ENCODE results near the gene TMEM101.
"Not testable (repeated sequence)": the region's sequence is repeated elsewhere in the genome, so short reads cannot be mapped to it uniquely, and the experiment has no call there.

Gene TMEM101

DNA sequence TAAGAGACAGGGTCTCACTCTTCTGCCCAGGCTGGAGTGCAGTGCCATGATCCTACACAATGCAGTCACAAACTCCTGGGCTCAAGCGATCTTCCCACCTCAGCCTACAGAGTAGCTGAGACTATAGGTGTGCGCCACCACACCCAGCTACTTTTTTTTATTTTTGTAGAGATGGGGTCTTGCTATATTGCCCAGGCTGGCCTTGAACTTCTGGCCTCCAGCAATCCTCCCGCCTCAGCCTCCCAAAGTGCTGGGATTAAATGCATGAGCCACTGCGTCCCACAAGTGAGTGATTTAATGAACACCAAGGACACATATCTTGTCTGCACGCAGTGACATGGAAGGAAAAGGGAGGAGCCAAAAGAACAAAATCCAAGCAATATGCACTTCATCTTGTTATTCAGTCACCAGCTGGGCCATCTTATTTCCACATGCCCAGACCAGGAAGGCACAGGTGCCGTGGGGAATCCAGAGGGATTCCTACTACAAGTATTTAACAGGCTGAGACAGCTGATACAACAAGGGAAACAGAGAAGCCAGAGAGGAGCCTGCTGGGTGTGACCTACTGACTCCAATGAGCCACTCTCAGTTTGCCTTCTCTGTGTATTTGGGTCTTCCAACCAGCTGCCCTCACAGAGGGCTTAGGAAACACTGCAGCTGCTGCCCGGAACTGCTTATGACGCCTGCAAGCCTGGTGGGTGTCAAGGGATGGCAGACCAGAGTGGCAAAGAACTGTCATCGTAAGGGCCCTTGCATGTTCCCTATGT lies 34.7 kb upstream of the TMEM101 start:
- TF ChIP-seq ZNF8 (CRISPR knock-in tag; IDR thresholded peaks at IDR 0.05) (no peak), POU6F1 (CRISPR knock-in tag; IDR thresholded peaks at IDR 0.05; ENCODE audit: borderline replicate concordance, low read depth) (no peak)
- no peak for ATAC-seq

- not testable (repeated sequence) for ATAC-seq
These were observed 32.1 kb upstream of the TMEM101 start for GRCh38 chr17:44046893-44047292.

GRCh38 chr17:44045486-44045885 lies 30.7 kb upstream of the TMEM101 start:
- ATAC-seq: no peak
- TF ChIP-seq, protein P1, sequence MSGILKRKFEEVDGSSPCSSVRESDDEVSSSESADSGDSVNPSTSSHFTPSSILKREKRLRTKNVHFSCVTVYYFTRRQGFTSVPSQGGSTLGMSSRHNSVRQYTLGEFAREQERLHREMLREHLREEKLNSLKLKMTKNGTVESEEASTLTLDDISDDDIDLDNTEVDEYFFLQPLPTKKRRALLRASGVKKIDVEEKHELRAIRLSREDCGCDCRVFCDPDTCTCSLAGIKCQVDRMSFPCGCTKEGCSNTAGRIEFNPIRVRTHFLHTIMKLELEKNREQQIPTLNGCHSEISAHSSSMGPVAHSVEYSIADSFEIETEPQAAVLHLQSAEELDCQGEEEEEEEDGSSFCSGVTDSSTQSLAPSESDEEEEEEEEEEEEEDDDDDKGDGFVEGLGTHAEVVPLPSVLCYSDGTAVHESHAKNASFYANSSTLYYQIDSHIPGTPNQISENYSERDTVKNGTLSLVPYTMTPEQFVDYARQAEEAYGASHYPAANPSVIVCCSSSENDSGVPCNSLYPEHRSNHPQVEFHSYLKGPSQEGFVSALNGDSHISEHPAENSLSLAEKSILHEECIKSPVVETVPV (CRISPR knock-in tag; IDR thresholded peaks at IDR 0.05): no peak
- TF ChIP-seq TCF4 (CRISPR knock-in tag; IDR thresholded peaks at IDR 0.05; ENCODE audit: borderline replicate concordance) (no peak), ESRRG (CRISPR knock-in tag; IDR thresholded peaks at IDR 0.05) (no peak), OSR1 (CRISPR knock-in tag; IDR thresholded peaks at IDR 0.05) (no peak), PPARA (CRISPR knock-in tag; IDR thresholded peaks at IDR 0.05; ENCODE audit: borderline replicate concordance) (no peak), CSDC2 (CRISPR knock-in tag; IDR thresholded peaks at IDR 0.05) (no peak)
- TF ChIP-seq, protein P2, sequence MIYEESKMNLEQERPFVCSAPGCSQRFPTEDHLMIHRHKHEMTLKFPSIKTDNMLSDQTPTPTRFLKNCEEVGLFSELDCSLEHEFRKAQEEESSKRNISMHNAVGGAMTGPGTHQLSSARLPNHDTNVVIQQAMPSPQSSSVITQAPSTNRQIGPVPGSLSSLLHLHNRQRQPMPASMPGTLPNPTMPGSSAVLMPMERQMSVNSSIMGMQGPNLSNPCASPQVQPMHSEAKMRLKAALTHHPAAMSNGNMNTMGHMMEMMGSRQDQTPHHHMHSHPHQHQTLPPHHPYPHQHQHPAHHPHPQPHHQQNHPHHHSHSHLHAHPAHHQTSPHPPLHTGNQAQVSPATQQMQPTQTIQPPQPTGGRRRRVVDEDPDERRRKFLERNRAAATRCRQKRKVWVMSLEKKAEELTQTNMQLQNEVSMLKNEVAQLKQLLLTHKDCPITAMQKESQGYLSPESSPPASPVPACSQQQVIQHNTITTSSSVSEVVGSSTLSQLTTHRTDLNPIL (CRISPR knock-in tag; IDR thresholded peaks at IDR 0.05; ENCODE audit: low read depth): no peak

- ATAC-seq: no peak; the same call in 2 of the 3 replicates
- TF ChIP-seq ZFP3 (CRISPR knock-in tag; IDR thresholded peaks at IDR 0.05) (no peak), ZNF8 (CRISPR knock-in tag; IDR thresholded peaks at IDR 0.05) (no peak), BACH2 (CRISPR knock-in tag; IDR thresholded peaks at IDR 0.05; ENCODE audit: borderline replicate concordance) (no peak), RARB (CRISPR knock-in tag; IDR thresholded peaks at IDR 0.05) (no peak), ARNTL (CRISPR knock-in tag; IDR thresholded peaks at IDR 0.05; ENCODE audit: borderline replicate concordance, low read depth) (no peak), GLIS3 (CRISPR knock-in tag; IDR thresholded peaks at IDR 0.05) (no peak), PPARA (CRISPR knock-in tag; IDR thresholded peaks at IDR 0.05; ENCODE audit: borderline replicate concordance) (no peak), OSR1 (CRISPR knock-in tag; IDR thresholded peaks at IDR 0.05) (no peak)
These were observed 29.3 kb upstream of the TMEM101 start for GRCh38 chr17:44044071-44044470.

DNA sequence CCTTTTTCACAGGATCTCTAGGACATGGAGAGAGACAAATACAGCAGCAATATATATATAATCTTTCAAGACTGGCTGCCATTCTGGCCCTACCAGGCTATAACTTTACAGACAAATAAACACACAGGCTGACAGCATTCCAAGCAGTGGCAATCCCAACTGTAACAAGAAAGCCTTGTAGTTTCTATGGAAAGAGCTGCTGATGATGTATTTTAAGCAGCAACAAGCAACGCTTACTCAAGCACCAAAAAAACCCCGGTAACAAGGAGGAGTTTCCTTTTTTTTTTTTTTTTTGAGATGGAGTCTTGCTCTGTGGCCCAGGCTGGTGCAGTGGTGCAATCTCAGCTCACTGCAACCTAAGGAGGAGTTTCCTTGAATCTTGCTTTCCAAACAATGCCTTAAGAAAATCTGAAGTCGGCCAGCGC lies 28.5 kb upstream of the TMEM101 start:
- TF ChIP-seq ZNF70 (CRISPR knock-in tag; IDR thresholded peaks at IDR 0.05): no peak
- TF ChIP-seq TOX (CRISPR knock-in tag; IDR thresholded peaks at IDR 0.05; ENCODE audit: borderline replicate concordance): no peak
- TF ChIP-seq ESRRG (CRISPR knock-in tag; IDR thresholded peaks at IDR 0.05): no peak
- TF ChIP-seq ZFP30 (CRISPR knock-in tag; IDR thresholded peaks at IDR 0.05): no peak
- TF ChIP-seq OSR1 (CRISPR knock-in tag; IDR thresholded peaks at IDR 0.05): no peak
- TF ChIP-seq ZNF8 (CRISPR knock-in tag; IDR thresholded peaks at IDR 0.05): no peak
- TF ChIP-seq BACH2 (CRISPR knock-in tag; IDR thresholded peaks at IDR 0.05; ENCODE audit: borderline replicate concordance): no peak
- ATAC-seq: no peak

GRCh38 chr17:44039829-44040635 lies 25.3 kb upstream of the TMEM101 start:
- ATAC-seq: no peak
- TF ChIP-seq TOX (CRISPR knock-in tag; IDR thresholded peaks at IDR 0.05; ENCODE audit: borderline replicate concordance) (no peak), TCF4 (CRISPR knock-in tag; IDR thresholded peaks at IDR 0.05; ENCODE audit: borderline replicate concordance) (no peak), PPARA (CRISPR knock-in tag; IDR thresholded peaks at IDR 0.05; ENCODE audit: borderline replicate concordance) (no peak), ZNF8 (CRISPR knock-in tag; IDR thresholded peaks at IDR 0.05) (no peak), SNAI2 (CRISPR knock-in tag; IDR thresholded peaks at IDR 0.05) (no peak), CSDC2 (CRISPR knock-in tag; IDR thresholded peaks at IDR 0.05) (no peak)
- TF ChIP-seq, protein P1 (CRISPR knock-in tag; IDR thresholded peaks at IDR 0.05): no peak
